EH (cell line): ENCODE results near the gene TMPRSS11F.
"Not testable (repeated sequence)": the region's sequence is repeated elsewhere in the genome, so short reads cannot be mapped to it uniquely, and the experiment has no call there.

Experiments
- DNase-seq: peaks from one replicate; pipeline ENCODE4 v3.0.0-alpha.2; 2015; ENCODE audit warnings: low read depth

TMPRSS11F gene

GRCh38 chr4:68129793-68130192 is at the start of gene TMPRSS11F:
TMPRSS11F (minus strand) TSS chr4:68129869; CDS start chr4:68129820, 49 bp downstream.
- no peak for DNase-seq

DNA sequence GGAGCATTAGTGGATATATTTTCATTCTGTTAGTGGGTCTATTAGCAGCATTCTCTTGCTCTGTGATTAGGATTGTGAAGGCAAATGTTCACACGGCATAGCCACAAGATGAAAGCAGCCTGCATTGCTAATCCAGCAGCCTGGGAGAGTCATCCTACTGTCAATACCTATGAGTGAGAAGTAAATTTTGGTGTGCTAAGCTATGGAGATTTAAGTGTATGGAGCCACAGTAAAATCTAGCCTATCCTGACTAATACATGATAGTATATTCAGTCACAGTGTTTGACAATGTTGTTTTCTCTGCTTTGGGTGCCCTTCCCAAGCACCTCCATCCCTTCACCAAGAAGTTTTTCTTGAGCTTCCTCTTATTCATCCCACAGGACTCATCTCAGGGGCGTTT is 47.2 kb upstream of the TMPRSS11F start:
- no peak for DNase-seq

- DNase-seq, result no peak
These were observed 46.8 kb upstream of the TMPRSS11F start for GRCh38 chr4:68176500-68176899.

- DNase-seq, result peak; percentile 56
These were observed 46.0 kb upstream of the TMPRSS11F start for GRCh38 chr4:68175562-68176155.

DNA sequence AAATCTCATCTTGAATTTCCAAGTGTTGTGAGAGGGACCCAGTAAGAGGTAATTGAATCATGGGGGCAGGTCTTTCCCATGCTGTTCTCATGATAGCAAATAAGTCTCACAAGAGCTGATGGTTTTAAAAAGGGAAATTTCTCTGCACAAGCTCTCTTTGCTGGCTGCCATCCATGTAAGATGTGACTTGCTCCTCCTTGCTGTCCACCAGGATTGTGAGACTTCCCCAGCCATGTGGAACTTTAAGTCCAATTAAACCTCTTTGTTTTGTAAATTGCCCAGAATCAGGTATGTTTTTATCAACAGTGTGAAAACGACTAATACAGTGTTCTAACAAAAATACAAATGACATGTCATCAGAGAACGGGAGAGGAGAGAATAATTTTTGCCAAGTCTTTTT is 44.7 kb upstream of the TMPRSS11F start:
- not testable (repeated sequence) for DNase-seq

DNA sequence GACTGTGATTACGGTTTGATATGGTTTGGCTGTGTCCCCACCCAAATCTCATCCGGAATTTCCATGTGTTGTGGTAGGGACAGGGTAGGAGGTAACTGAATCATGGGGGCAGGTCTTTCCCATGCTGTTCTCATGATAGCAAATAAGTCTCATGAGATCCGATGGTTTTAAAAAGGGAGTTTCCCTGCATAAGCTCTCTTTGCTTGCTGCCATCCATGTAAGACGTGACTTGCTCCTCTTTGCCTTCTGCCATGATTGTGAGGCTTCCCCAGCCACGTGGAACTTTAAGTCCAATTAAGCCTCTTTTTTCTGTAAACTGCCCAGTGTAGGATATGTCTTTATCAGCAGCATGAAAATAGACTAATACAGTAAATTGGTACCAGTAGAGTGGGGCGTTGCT is 42.5 kb upstream of the TMPRSS11F start:
- DNase-seq, result not testable (repeated sequence)

GRCh38 chr4:68167706-68168105 is 38.0 kb upstream of the TMPRSS11F start:
- no peak for DNase-seq

DNA sequence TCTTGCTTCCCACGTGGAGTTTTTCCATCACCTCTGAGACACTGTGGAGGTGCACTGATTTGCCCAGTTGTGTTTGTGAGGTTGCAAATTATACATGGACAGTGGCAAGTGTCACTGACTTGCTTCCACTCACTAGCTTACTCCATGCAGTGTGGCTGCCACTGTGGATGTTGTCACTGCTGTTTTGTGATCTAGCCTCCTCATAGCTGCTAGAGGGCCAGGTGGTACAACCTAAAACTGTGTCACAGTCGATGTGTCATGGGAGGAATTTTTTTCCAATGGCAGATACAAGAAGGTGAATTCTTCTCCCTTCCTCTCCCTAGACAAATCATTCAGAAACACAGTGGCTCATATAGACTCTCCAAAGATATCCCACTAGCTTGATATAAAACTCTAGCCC is 37.5 kb upstream of the TMPRSS11F start:
- no peak for DNase-seq

DNA sequence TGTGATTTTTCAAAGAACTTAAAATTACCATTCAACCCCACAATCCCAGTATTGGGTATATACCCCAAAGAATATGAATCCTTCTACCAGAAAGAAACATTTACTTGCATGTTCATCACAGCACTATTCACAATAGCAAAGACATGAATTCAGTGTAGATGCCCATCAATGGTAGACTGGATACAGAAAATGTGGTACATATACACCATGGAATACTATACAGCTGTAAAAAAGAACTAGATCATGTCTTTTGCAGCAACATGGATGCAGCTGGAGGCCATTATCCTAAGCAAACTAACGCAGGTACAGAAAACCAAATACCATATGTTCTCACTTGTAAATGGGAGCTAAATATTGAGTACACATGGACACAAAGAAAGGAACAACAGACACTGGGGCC is 34.1 kb upstream of the TMPRSS11F start:
- DNase-seq, result no peak

DNA sequence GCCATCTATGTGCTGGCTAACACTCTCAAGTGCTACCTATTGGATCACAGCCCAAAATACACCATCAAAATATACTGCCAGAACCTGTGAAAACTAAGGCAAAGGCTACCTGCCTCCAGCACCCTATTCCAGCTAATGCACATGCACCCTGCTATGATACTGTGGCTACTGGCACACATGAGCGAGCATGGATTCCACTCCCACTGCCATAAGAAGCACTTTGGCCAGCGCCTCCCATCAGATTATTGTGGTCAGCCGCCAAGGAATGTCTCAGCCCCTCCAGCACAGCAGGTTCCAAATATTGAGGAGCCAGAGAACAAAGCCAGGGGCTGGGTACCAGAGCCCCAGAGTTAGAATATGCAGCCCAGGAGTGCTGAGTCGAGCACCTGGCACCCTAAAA is 32.5 kb upstream of the TMPRSS11F start:
- DNase-seq, result no peak

DNA sequence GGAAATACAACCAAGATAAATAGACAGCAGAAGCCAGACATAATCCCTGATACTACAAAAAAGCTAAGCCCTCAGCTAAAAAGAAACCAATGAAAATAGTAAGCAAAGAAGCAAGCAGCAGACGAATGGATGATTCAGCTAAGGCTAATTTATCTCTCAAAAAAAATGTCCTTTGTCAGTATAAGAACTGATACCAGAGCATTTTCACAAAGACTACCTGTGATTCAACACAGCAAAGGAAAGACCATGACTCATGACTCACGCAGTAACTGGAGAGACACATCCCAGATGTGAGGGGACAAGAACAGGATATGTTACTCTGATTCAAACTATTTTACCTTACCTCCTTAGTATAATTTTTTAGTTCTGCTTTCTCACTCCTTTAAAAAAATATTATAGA is 22.7 kb upstream of the TMPRSS11F start:
- no peak for DNase-seq

DNA sequence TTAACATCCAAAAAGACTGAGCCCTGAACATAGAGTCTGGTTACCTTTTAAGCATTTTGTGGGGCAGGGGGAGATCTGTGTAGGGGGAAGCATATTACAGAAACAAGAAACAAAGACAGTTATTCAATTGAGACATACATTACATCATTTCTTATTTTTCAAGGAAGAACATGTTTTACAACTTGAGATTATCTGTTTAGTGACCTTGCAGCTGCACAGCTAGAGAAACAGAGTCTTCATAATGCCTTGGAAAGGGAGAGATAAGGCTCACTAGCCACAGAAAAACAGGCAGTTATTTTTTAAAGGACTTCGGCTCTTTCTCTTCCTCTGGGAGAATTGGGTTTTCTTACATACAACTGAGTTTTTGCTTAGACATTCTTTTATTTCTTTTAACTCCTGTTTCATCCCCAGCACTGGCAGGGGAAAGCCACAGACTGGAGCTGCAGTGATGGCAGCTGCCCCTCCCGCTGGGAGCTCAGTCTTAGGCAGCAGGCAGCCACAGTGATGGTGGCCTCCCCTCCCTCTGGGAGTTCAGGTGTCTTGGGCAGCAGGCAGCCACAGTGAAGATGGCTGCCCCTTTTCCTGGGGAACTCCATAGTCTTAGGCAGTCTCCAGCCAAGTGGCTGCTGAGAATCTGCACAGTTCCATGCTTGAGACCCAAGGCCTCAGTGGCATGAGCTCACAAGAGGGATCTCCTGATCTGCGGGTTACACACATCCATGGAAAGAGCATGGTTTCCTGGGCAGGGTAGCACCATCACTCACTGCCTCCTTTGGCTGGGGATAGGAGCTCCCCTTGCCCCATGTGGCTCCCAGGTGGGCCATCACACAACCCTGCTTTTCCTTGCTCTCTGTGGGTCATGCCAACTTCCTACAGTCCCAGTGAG is 19.4 kb upstream of the TMPRSS11F start:
- DNase-seq, result no peak

DNA sequence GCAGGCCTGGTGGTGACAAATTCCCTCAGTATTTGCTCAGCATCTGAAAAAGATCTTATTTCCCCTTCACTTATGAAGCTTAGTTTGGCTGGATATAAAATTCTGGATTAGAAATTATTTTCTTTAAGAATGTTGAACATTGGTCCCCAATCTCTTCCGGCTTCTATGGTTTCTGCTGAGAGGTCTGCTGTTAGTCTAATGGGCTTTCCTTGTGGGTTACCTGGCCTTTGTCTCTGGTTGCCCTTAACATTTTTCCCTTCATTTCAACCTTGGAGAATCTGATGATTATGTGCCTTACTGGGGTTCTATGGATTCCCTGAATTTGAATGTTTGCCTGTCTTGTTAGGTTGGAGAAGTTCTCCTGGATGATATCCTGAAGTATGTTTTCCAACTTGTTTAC is 17.4 kb upstream of the TMPRSS11F start:
- DNase-seq, result no peak

DNA sequence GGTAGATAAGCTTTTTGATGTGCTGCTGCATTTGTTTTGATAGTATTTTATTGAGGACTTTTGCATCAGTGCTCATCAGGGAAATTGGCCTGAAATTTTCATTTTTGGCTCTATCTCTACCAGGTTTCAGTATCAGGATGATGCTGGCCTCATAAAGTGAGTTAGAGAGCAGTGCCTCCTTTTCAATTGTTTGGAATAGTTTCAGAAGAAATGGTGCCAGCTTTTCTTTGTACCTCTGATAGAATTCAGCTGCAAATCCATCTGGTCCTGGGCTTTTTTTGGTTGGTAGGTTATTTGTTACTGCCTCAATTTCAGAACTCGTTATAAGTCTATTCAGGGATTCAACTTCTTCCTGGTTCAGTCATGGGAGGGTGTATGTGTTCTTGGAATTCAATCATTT is 15.6 kb upstream of the TMPRSS11F start:
- no peak for DNase-seq

- no peak for DNase-seq
These were observed 12.2 kb upstream of the TMPRSS11F start for GRCh38 chr4:68141852-68142251.

DNA sequence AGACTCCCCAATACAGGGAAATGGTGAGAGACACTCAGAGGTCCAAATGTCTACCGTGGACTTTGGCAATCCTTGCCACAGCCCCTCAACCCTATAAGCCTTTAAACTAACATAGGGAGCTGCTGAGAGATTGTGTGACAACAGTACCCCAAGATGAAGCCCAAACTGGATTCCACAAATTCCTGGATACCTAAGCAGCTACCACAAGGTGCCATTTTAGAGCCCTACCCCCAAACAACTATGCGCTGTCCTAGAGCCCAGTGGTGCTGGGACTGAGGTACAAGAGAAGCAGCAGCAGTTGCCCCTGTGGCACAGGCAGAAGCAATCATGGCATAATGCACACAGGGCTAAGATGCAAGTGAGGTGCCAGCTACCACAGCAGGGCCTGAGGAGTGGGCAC is 2.7 kb upstream of the TMPRSS11F start:
- no peak for DNase-seq

- DNase-seq, result no peak
These were observed 5.4 kb downstream of the TMPRSS11F start for GRCh38 chr4:68124262-68124661.

- DNase-seq, result no peak
These were observed 6.1 kb downstream of the TMPRSS11F start for GRCh38 chr4:68123525-68123924.

DNA sequence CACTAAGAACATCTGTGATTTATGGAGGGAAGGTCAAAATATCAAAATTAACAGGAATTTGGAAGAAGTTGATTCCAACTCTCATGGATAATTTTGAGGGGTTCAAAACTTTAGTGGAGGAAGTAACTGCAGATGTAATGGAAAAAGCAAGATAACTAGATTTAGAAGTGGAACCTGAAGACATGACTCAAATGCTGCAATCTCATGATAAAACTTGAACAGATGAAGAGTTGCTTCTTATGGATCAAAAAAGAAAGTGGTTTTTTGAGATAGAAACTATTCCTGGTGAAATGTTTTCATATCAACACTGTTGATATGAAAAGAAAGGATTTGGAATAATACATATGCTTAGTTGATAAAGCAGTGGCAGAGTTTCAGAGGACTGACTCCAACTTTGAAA is 9.7 kb downstream of the TMPRSS11F start:
- no peak for DNase-seq

DNA sequence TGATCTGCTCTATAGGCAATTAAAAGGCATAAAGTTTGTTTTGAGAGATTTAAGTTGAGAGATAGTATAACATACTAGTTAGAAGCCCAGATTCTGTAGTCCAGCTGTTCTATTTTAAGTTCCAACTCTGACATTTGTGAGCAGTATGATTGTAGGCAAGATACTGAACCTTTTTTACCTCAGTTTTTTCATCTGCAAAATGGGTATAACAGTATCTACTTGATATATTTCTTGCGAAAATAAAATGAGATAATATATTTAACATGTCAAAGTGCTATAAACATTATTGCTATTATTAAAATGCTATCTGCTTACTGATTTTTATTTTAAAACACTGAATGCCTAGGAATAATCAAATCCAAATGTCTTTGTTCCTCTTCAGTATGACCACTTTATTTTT is 19.2 kb downstream of the TMPRSS11F start:
- DNase-seq, result no peak

DNA sequence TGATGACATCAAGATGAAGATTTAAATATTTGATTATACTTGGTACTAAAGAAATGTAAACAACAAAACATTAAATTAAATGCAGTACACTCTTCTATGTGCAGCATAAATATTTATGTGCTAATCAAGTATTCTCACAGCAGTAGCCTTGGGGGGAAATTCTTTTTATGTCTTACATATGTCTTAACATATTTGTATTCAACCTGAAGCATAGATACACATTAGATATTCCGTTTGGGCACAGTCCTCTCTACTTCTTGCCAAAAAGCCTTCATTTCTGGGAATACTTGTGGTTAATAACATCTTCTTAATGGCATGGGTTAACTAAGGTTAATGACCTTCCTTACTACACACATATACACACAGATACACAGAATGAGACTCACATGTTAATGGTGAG is 19.8 kb downstream of the TMPRSS11F start:
- DNase-seq, result no peak

- DNase-seq, result no peak
These were observed 46.9 kb downstream of the TMPRSS11F start for GRCh38 chr4:68082758-68083157.

DNA sequence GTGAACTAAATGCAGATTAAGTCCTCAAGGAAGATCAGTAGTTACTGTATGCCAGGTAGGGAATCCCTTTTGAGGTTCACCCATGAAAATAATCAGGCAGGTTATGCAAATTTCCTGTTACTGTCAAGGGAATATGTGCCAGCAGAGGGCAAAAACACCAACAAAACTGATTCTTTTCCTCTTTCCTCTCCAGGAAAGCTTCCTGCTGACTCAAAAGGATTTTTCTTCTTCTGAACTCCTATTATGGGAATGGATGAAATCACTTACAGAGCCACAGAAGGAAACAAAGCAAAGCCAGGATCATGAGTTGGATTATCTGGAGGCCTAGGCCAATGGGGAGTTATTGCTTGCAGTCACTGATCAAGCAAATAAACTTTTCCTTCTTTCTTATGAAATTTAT is 49.7 kb downstream of the TMPRSS11F start:
- no peak for DNase-seq

DNA sequence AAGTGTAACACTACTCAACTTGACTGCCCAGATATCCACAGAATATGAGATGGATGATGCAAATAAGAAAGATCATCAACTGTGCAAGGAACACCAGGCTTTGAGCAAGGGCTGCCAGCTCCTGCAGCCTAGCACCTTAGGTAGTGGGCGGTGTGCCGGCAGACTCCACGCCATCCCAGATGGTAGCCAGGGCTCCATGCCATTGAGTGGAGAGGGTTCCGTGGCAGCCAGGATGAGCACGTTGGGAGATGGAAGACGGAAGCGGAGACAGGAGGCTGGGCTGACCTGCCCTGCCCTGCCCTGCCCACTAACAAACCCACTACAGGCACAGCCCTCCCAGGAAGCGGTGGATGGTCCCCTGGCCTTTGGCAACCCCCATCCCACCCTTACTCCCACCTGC is 51.9 kb downstream of the TMPRSS11F start:
- no peak for DNase-seq
